GM12878 (cell line): ENCODE measurements around the gene SMAD2. TPM values are rescaled to one million over a fixed set of nuclear protein-coding genes. Genes with fewer than 3 reads are reported as not detected.
A peak's percentile ranks its signal among the peaks of the same experiment; 100 is the strongest.

Experiments
- ATAC-seq: fragments of 200-7000 bp; cut with Tn5 transposase; 3 replicates; pipeline ENCODE4 v1.9.1; 2020; ENCODE audit warnings: mild to moderate bottlenecking, moderate library complexity
- BruUV-seq: library from RNA; stranded (reverse); fragments of 400-500 nt; replicated peaks from 2 replicates; lab custom pipeline; 2021; lab: Mats Ljungman, UMichigan
- CTCF ChIA-PET: fragments of 300-600 bp; sonication (Branson Sonifier 250); formaldehyde crosslinking; extraction: SDS; loops from one replicate; lab custom pipeline; 2021; ENCODE audit warnings: inconsistent platforms; lab: Yijun Ruan, JAX
- POLR2A ChIA-PET: fragments of 350-600 bp; formaldehyde crosslinking; extraction: SDS; loops from one replicate; lab custom pipeline; 2021; ENCODE audit warnings: inconsistent platforms; lab: Charles Lee
- RAD21 ChIA-PET: fragments of 300-600 bp; sonication (Branson Sonifier 250); formaldehyde crosslinking; loops from one replicate; lab custom pipeline; 2023; ENCODE audit warnings: antibody characterized with exemption; ENCODE audit not compliant: unreplicated experiment; lab: Charles Lee
- SMC1A ChIA-PET: fragments of 300-600 bp; sonication (Branson Sonifier 250); formaldehyde crosslinking; loops from one replicate; lab custom pipeline; 2023; ENCODE audit not compliant: unreplicated experiment, uncharacterized antibody; lab: Charles Lee
- DNase-seq: peaks from one replicate; pipeline ENCODE4 v3.0.0-alpha.2; 2011; ENCODE audit warnings: low read depth, low spot score
- FAIRE-seq: peaks from 3 replicates; lab custom pipeline; 2011; peaks lifted over from hg19 to GRCh38; lab: Jason Lieb, UNC
- H2AFZ ChIP-seq: 2 replicates; pipeline ENCODE4 v1.6.0; 2011; ENCODE audit warnings: low read depth, low read length, control low read depth; ENCODE audit not compliant: control insufficient read depth
- H3K27ac ChIP-seq: 2 replicates; pipeline ENCODE4 v1.5.1; 2011; ENCODE audit warnings: control low read depth; ENCODE audit not compliant: control insufficient read depth, insufficient read depth
- H3K27me3 ChIP-seq, 2 experiments: replicated peaks in 1 of 2; 2 replicates each; pipeline versions ENCODE4 v1.6.0 to v1.6.1; 2011; ENCODE audit warnings: low read length in 1 of 2; ENCODE audit not compliant: control insufficient read depth in 2 of 2, insufficient read depth in 2 of 2
- H3K36me3 ChIP-seq, 2 experiments: 2 replicates each; pipeline ENCODE4 v1.5.1; 2011; ENCODE audit warnings: low read length in 1 of 2; ENCODE audit not compliant: control insufficient read depth in 2 of 2, insufficient read depth in 2 of 2
- H3K4me1 ChIP-seq: 2 replicates; pipeline ENCODE4 v1.6.1; 2011; ENCODE audit warnings: mild to moderate bottlenecking, low read length, moderate library complexity, mixed read lengths; ENCODE audit not compliant: control insufficient read depth, insufficient read depth
- H3K4me2 ChIP-seq: 2 replicates; pipeline ENCODE4 v1.6.0; 2011; ENCODE audit warnings: control low read depth; ENCODE audit not compliant: control insufficient read depth, insufficient read depth
- H3K4me3 ChIP-seq: fragments of 200-600 bp; sonication (generic); 2 replicates; pipeline ENCODE4 v1.5.1; 2016
- H3K79me2 ChIP-seq: 2 replicates; pipeline ENCODE4 v1.6.0; 2011; ENCODE audit warnings: low read length; ENCODE audit not compliant: control insufficient read depth, insufficient read depth
- H3K9ac ChIP-seq: 2 replicates; pipeline ENCODE4 v1.8.0; 2011; ENCODE audit warnings: low read length, control low read depth, mixed read lengths; ENCODE audit not compliant: control insufficient read depth, insufficient read depth
- H3K9me3 ChIP-seq: replicated peaks from 3 replicates; pipeline ENCODE4 v1.5.1; 2011; ENCODE audit warnings: mild to moderate bottlenecking, low read length; ENCODE audit not compliant: control insufficient read depth, insufficient read depth
- H4K20me1 ChIP-seq: 2 replicates; pipeline ENCODE4 v1.6.0; 2011; ENCODE audit not compliant: control insufficient read depth, insufficient read depth
- ATF7 ChIP-seq: fragments of 450-650 bp; IDR thresholded peaks from 2 replicates; pipeline ENCODE4 v1.6.1; 2016; ENCODE audit warnings: low read depth, mild to moderate bottlenecking
- JUNB ChIP-seq: IDR thresholded peaks from 2 replicates; pipeline ENCODE4 v1.6.1; 2016; ENCODE audit warnings: antibody characterized with exemption, mild to moderate bottlenecking
- NR2C2 ChIP-seq: IDR thresholded peaks from 2 replicates; pipeline ENCODE4 v1.6.1; 2011; ENCODE audit warnings: borderline replicate concordance, low read depth; ENCODE audit not compliant: control insufficient read depth, insufficient read length
- PBX3 ChIP-seq: IDR thresholded peaks from 2 replicates; pipeline ENCODE4 v1.6.1; 2011; ENCODE audit warnings: mild to moderate bottlenecking, low read depth, low read length, moderate library complexity; ENCODE audit not compliant: insufficient replicate concordance
- RBBP5 ChIP-seq: fragments of 200-600 bp; sonication (generic); conservative IDR thresholded peaks from 2 replicates; pipeline ENCODE4 v1.6.1; 2016
- SIX5 ChIP-seq: IDR thresholded peaks from 2 replicates; pipeline ENCODE4 v1.6.1; 2011; ENCODE audit warnings: mild to moderate bottlenecking, low read depth, low read length, moderate library complexity; ENCODE audit not compliant: severe bottlenecking
- SMAD5 ChIP-seq: IDR thresholded peaks from 2 replicates; pipeline ENCODE4 v1.6.1; 2016; ENCODE audit warnings: antibody characterized with exemption, low read depth
- WRNIP1 ChIP-seq: IDR thresholded peaks from 2 replicates; pipeline ENCODE4 v1.6.1; 2011; ENCODE audit warnings: low read depth, low read length, improper control_type of control experiment, borderline replicate concordance
- WGBS: methylation state at CpG from one replicate; pipeline ENCODE4 v1.1.6; 2016; ENCODE audit warnings: low lambda C conversion rate; ENCODE audit not compliant: insufficient replicate concordance, insufficient coverage; ENCODE audit errors: missing lambda C conversion rate; 5-methylcytosine and 5-hydroxymethylcytosine counted together
- in situ Hi-C: fragments of 300-500 bp; cut with MboI; formaldehyde crosslinking; loops from 9 replicates; pipeline ENCODE4 v1.14.3; 2018; ENCODE audit warnings: mixed read lengths
- intact Hi-C: fragments of 100-400 bp; cut with micrococcal nuclease; formaldehyde crosslinking; loops from one replicate; pipeline ENCODE4 v1.14.2; 2022; ENCODE audit not compliant: unreplicated experiment
- polyA plus RNA-seq, 11 experiments: library from polyadenylated mRNA; depleted of rRNA in 4 of 11; unstranded in 6 of 11; stranded (reverse) in 5 of 11; fragments of >200 nt; fragmentation: Nextera tagmentation in 4 of 11; fragmentation: Illumina TruSeq in 1 of 11; extraction: Ambion mirVana in 4 of 11; extraction: Trizol in 1 of 11; gene quantifications; 1 replicate in 1 of 11; 2 replicates in 10 of 11; pipeline versions ENCODE4 v1.2.1 to v1.2.3, GENCODE V29; 2011 to 2016; ENCODE audit warnings: inconsistent platforms in 2 of 11, missing spikeins in 2 of 11, low read depth in 1 of 11
- total RNA-seq, 4 experiments: library from RNA; depleted of rRNA in 3 of 4; stranded (reverse); fragments of >200 nt in 3 of 4; fragmentation: Illumina TruSeq in 1 of 4; extraction: Trizol in 1 of 4; gene quantifications; 2 replicates each; pipeline versions ENCODE4 v1.2.1 to v1.2.3, GENCODE V29; 2013 to 2021
- TF ChIP-seq, protein P1 (sequence below): IDR thresholded peaks from 2 replicates; pipeline ENCODE4 v1.6.1; 2012; ENCODE audit warnings: low read depth, low read length, improper control_type of control experiment

The SMAD2 gene
- total and polyA plus RNA-seq, 10 of the 15 experiments (the other 5 are each of a cell fraction or from before 2014, with no cell fraction given): 28.8 to 111 (median 65.8) TPM

DNA sequence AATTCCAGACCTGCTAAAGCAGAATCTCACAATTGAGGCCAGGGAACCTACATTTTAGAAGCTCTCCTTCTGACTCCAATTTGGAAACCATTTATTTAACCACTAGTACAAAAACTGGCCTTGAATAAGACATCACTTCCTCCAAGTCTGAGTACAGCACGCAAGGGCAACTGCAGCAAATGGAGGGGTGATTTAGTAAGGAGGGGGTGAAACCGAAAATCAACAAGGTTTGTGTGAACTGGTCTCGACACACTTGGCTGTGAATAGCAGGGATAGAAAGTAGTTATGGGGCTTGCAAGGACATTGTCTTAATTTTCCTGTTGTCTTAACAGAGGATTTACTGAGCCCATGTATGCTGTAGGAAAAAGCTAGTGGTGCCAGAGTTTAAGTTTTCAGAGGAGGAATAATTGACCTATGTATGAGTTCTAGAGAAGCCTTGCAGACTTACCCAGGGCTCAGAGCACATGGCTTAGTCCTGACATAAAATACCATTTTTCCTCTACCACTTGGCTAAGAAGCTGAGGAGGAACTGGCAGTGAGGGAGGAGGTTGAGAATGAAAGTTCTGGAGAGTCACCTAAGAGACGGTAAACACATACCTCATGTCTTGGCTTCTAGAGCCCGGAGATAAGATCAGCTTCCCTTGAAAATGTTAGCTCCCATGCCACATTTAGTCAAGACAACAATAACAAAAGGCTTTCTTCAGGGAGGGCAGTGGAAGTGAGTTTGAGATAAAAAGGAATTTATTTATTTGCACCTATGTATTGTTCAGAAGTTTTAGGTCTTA, 114.8 kb downstream of the SMAD2 start:
- ATAC-seq: no peak
- no peak for DNase-seq
- Histone ChIP-seq H3K9me3 (no peaks in the 10 kb centered on the region; the same call in 2 of the 3 replicates), H3K4me2 (no peak overlapping the region), H3K27ac (no peak overlapping the region), H3K27me3 (no peaks in the 10 kb centered on the region), H2AFZ (no peak overlapping the region), H4K20me1 (no peaks in the 10 kb centered on the region), H3K9ac (no peak overlapping the region), H3K4me3 (no peak overlapping the region), H3K79me2 (no peaks in the 10 kb centered on the region), H3K4me1 (no peaks in the 10 kb centered on the region), H3K36me3 (no peaks in the 10 kb centered on the region)
- ChIA-PET RAD21 (no interaction called here), CTCF (interaction anchor here (1.4 kb wide), 1 partner anchor 43 kb away, joined by 4 read pairs; no protein-coding TSS in a partner anchor), POLR2A (no interaction called here), SMC1A (interaction anchor here (0.7 to 1.1 kb wide), 2 partner anchors 12 to 32 kb away, joined by 3 read pairs; no protein-coding TSS in a partner anchor)
- WGBS: 95% methylated on average over 5 of the region's 5 CpGs
- in situ Hi-C loops (no loop called here), intact Hi-C loops (no loop called here)
- TF ChIP-seq NR2C2 (no peak), WRNIP1 (no peak), RBBP5 (no peak), SMAD5 (no peak), JUNB (no peak), ATF7 (no peak), SIX5 (no peak), PBX3 (no peak)
- TF ChIP-seq, protein P1, sequence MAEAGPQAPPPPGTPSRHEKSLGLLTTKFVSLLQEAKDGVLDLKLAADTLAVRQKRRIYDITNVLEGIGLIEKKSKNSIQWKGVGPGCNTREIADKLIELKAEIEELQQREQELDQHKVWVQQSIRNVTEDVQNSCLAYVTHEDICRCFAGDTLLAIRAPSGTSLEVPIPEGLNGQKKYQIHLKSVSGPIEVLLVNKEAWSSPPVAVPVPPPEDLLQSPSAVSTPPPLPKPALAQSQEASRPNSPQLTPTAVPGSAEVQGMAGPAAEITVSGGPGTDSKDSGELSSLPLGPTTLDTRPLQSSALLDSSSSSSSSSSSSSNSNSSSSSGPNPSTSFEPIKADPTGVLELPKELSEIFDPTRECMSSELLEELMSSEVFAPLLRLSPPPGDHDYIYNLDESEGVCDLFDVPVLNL: no peak
- peak; percentile 27 for FAIRE-seq
- no TSS peak for BruUV-seq
